NOMO-1 (cell line): Measurements from ENCODE around the gene THPO.

Source experiments
- DNase-seq, 2 experiments: peaks; one replicate each; lab custom pipeline; 2025; ENCODE audit not compliant: unreplicated experiment in 2 of 2; lab: John Stamatoyannopoulos, UW

The THPO gene

DNA sequence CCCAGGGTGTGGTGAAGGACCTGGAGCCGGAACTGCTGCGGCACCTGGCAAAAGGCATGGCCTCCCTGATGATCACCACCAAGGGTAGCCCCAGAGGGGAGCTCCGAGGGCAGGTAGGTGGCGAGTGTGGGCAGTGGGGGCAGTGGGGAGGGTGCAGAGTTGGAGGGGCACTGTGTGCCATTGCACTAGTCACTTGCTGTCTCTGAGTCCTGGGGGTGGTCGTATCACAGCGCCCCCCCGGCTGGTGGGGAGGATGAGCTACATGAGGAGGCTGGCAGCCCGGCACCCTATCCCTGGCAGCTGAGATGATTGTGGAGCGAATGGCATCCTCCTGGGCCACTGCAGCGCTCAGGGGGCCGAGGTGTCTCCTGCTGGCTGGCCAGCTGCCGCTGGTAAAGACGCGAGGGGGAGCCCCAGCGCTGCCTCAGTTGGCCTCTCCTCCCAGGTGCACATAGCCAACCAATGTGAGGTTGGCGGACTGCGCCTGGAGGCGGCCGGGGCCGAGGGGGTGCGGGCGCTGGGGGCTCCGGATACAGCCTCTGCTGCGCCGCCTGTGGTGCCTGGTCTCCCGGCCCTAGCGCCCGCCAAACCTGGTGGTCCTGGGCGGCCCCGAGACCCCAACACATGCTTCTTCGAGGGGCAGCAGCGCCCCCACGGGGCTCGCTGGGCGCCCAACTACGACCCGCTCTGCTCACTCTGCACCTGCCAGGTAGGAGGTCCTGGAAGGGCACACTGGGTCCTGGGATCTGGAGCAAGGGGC, 8.2 kb upstream of the THPO start:
- no peak for DNase-seq

DNA sequence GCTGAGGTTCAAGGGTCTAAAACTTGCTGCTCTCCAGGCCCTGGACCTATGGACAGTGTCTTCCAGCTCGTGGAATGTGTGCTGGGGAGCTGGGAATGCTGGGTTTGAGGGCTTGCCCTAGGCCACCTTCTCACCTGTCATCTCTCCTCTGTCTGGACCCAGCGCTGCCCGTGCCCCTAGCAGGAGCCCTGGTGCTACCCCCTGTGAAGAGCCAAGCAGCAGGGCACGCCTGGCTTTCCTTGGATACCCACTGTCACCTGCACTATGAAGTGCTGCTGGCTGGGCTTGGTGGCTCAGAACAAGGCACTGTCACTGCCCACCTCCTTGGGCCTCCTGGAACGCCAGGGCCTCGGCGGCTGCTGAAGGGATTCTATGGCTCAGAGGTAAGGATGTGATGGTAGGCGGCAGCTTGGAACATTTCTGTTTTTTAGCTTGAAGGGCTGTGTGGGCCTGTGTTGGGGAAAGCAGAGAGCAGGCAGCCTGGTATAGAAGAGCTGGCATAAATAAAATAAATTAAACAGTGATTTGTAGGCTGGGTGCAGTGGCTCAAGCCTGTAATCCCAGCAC, 6.9 kb upstream of the THPO start:
- no peak for DNase-seq

DNA sequence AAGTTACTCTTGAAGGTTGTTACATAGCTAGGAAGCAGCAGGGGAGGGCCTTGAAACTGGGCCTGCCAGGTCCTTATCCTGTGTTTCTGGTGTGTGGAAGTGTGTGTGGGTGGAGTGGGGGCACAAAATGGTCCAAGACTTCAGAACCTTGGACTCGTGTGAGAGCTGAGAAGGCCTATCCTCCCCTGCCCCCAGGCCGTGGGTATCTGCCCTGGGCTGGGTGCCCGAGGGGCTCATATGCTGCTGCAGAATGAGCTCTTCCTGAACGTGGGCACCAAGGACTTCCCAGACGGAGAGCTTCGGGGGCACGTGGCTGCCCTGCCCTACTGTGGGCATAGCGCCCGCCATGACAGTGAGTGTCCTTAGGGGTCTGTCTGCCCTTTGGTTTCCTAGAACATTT, 6.3 kb upstream of the THPO start:
- DNase-seq, result no peak

DNA sequence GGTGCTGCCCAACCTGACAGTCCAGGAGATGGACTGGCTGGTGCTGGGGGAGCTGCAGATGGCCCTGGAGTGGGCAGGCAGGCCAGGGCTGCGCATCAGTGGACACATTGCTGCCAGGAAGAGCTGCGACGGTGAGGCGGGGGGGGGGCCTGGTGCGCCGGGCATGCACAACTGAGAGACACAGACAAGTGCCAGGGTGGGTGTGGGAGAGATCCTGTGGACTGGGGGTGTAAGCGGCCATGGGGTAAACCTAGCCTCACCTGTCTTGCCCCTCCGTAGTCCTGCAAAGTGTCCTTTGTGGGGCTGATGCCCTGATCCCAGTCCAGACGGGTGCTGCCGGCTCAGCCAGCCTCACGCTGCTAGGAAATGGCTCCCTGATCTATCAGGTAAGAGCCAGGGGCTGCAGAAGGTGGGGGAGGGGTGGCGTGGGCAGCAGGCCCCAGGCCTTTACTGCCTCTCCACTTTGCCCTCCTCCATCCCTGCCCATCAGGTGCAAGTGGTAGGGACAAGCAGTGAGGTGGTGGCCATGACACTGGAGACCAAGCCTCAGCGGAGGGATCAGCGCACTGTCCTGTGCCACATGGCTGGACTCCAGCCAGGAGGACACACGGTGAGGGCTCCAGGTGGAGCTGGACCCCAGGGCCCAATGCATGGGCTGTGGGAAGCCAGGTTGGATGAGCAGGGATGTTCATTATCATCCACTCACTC, 5.2 kb upstream of the THPO start:
- DNase-seq, result no peak

DNA sequence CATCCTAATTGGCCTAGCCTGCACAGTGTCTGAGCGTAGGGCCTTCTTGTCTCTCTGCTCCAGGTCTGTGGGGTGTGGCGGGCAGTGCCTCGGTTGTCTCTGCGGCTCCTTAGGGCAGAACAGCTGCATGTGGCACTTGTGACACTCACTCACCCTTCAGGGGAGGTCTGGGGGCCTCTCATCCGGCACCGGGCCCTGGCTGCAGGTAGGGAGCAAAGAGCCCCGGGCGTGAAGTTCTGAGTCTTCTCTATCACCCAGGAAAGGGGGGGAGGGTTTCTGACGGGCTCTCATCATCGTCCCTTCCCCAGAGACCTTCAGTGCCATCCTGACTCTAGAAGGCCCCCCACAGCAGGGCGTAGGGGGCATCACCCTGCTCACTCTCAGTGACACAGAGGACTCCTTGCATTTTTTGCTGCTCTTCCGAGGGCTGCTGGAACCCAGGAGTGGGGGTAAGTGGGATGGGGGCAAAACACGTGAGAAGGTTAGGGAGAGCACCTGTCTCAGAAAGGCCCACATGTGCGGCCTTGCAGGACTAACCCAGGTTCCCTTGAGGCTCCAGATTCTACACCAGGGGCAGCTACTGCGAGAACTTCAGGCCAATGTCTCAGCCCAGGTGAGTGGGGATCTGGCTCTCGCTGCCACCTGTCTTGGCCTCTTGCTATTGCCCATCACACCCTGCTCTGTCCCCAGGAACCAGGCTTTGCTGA, 4.5 kb upstream of the THPO start:
- no peak for DNase-seq

DNA sequence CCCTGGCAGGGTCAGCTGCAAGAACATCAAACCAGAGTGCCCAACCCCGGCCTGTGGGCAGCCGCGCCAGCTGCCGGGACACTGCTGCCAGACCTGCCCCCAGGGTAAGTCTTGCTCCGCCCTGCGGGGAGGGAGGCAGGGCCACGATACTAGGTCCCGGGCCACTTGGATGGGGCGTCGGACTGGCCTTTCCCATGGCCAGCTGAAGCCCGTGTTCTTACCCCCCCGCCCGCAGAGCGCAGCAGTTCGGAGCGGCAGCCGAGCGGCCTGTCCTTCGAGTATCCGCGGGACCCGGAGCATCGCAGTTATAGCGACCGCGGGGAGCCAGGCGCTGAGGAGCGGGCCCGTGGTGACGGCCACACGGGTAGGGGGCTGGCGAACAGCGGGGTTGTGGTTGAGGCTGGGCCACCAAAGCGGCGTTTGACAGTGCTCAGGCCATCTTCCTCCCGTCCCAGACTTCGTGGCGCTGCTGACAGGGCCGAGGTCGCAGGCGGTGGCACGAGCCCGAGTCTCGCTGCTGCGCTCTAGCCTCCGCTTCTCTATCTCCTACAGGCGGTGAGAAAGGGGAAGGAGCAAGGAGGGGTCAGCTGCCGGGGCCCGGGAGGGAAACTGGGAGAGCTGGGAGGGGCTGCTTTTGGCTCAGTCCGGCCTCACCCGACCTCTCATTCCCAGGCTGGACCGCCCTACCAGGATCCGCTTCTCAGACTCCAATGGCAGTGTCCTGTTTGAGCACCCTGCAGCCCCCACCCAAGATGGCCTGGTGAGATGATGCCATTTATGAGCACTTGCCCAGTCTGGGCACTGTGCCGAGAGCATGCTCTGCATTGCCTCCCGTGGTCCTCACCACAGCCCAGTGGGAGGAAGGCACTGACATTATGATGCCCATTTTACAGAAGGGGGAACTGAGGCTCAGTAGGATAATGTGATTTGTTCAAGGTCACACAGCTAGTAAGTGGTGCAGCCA, 3.5 kb upstream of the THPO start:
- peak; percentile 54 to 68 for DNase-seq

DNA sequence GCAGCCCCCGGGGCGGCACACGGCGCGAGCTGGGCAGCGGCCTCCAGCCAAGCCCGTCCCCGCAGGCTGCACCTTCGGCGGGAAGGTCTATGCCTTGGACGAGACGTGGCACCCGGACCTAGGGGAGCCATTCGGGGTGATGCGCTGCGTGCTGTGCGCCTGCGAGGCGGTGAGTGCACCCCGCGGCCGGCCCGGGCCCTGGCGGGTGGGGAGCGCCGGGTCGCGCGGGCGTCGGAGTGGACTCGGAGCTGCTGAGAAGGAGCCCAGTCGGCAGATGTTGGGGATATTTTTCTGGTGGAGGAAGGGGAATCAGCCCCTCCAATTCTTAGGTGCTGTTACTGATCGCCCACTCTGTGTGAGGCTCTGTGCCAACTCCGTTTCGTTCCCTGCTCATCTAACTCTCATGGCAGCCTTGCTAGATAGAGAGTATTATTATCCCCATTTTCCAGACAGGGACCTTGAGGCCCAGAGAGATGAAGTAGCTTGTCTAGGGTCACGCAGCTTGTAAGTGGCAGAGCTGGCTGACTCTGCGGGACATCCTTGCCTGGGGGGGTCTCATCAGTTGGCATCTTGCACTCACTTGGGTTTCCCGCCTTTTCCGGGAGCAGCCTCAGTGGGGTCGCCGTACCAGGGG, 2.7 kb upstream of the THPO start:
- no peak for DNase-seq

DNA sequence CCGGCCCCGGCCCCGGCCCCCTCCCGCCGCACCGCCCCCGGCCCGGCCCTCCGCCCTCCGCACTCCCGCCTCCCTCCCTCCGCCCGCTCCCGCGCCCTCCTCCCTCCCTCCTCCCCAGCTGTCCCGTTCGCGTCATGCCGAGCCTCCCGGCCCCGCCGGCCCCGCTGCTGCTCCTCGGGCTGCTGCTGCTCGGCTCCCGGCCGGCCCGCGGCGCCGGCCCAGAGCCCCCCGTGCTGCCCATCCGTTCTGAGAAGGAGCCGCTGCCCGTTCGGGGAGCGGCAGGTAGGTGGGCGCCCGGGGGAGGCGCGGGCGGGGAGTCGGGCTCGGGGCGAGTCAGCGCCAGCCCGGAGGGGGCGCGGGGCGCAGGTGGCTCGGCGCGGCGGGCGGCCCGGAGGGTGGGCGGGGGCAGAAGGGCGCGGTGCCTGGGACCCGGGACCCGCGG, 2.2 kb upstream of the THPO start:
- DNase-seq, result no peak

DNA sequence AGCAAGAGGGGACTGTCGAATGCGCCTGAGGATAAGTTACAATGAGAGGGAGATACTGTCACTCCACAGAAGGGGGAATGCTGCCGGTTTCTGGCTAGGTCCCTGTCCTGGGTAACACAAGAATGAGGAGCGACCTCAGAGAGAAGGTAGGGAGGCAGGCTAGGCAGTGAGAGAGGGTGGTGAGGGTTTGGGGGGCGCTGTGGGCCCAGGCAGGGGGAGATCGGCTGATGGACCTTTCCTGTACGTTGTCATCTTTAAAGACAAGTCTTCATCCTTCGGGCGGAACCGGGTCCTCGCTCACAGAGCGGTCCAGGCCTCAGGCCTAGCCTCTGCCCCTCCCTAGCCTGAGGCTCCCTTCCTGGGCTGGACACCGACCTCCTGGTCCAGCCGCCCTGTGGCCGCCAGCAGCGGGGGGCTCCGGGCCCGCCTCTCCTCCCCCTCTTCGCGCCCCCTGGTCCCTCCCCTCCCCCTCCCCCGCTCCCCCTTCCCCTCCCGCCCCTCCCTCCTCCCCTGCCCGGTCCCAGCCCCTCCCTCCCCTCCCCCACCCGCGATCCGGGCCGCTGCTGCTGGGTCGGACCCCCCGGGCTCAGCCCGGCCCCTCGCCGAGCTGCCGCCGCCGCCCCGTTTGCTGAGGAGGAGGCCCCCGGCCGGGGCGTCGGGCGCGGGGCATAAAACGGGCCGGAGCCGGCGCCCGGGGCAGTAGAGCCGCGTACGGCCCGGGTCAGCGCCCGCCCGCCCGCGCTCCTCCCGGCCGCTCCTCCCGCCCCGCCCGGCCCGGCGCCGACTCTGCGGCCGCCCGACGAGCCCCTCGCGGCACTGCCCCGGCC, 1.6 kb upstream of the THPO start, which contains the start of gene CHRD:
TSS of gene CHRD (plus strand) at position 697 of the 827 bp plus-strand sequence. CDS start 265 bp downstream, outside the sequence.
- DNase-seq, result no peak

DNA sequence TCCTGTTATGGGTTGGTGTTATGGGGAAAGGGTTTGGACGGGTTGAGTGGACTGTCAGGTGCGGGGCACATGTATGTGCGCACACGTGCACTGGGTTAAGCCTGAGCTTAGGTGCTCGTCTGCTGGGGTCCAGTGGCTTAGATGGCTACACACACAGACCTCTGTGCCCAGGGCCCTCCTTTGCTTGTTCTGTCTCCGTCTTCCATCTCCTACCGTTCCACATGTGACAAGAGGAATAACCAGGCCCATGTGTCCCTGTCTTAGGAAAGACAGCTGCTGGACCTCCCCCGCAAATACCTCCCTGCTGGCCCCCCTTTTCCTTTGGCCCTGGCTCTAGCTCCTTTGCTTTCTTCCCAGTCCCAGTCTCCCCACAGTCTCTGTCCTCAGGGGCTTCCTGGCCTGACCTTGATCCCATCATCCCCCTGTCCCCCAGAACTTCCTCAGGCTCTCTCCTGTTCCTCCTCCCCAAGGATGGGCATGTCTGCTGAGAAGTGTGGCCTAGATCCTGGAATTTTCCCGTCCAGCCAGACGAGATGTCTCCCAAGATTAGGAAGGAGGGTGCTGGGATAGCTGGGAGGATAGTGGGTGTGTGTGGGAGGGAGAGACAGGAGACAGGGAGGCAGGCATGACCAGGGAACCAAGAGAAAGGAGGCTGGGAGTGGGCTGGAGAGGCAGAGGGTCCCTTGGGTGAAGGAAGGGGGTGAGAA, 797 bp upstream of the THPO start:
- no peak for DNase-seq

DNA sequence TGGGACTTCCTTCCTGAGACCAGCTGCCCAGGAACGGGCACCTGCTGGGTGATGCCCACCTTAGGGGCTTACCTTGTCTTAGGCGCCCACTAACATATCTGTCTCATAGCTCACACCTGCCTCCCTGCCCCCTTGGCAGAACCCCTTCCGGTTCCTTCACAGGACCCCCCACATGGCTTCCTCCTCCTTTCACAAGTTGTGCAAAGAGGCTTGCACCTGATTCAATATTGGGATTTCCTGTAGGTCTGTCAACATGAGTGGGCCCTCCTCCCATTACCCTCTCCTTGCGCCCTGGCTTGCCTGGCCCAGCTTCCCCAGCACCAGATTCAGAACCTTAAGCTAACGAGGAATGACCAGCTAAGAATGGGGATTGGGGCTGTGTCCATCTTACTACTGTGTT, 633 bp downstream of the THPO start:
- no peak for DNase-seq

DNA sequence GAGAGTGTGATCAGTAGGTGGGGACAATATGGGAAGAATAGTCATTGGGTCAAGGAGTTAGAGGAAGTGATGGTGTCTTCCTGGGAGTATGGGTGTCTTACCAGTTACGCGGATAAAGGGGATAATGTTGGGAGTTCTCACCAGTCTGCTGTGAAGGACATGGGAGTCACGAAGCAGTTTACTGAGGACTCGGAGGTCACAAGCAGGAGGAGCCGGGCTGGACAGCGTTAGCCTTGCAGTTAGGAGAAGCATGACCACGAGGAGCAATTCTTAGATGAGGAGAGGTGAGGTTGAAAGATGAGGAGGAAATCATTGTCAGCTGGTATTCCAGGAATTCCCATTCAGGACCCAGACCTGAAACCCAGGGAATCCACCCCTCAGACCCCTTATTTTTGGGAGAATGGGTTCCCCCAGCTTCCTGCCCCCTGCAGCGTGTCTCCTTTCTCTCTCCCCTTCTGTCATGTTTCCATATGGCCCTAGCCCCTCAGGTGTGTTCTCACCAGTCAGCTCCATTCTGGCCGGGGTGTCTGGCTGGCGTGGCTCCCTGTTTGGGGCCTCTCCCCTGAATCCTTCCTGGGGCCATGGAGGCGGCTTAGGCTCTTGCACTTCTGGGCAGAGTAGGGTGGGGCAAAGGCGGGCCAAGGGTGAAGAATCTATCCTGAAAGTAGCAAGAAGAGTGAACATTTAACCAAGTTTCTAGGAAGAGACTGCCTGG, 2.1 kb downstream of the THPO start:
- DNase-seq, result no peak

DNA sequence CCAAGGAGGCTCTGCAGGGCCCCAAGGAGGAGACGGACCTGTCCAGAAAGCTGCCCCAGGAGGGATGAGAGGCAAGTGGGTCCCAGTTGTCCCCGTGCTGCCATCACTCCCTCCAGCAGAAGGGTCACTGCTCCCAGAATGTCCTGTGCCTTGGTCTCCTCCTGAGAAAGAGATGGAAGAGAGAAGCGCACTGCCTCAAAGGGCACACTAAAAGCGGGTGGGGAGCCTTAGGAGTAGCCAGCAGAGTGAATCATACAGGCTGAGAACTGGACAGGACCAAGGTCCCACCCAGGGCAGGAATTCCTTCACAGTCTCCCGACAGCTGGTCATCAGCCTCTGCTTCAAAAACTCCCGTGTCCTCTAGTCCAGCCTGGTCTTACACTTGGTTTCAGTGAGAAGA, 4.6 kb downstream of the THPO start:
- DNase-seq, result no peak

DNA sequence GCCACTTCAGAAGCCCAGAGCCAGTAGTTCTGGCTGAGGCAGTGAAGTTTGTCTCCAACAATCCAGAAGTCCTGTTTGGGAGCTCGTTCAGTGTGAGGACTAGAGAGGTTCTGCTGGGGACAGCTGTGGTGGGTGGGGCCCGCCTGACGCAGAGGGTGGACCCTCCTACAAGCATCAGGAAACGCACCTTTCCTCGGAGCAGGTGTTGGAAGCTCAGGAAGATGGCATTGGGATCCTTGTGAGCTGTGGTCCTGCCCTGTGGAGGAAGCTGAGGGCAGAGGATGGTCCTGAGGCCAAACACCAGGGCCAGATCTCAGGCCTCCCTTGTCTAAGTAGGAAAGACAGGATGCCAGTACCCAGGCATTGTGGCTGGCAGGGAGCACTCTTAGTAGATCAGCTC, 5.1 kb downstream of the THPO start:
- no peak for DNase-seq

DNA sequence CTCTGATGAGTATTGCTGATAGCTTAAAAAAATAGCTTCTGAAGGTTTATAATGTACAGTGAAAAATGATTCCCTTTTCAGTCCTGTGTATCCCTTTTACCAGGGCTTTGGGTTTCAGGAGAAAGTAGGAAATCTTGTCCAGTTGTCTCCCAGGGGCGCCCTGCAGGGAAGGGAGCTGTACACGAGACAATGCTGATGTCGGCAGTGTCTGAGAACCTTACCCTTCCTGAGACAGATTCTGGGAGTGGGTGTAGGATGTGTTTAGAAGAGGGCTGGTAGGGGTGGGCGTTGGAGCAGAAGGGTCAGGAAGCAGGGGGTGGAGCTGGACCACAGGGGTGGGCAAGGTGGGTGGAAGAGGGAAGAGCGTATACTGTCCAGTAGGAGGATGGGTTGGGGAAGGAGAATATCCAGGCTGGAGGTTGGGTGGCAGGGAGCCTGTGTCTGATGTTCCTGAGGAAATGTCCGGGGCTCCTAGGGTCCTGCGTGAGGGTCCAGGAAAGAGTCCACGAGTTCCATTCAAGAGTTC, 5.6 kb downstream of the THPO start:
- DNase-seq, result no peak

DNA sequence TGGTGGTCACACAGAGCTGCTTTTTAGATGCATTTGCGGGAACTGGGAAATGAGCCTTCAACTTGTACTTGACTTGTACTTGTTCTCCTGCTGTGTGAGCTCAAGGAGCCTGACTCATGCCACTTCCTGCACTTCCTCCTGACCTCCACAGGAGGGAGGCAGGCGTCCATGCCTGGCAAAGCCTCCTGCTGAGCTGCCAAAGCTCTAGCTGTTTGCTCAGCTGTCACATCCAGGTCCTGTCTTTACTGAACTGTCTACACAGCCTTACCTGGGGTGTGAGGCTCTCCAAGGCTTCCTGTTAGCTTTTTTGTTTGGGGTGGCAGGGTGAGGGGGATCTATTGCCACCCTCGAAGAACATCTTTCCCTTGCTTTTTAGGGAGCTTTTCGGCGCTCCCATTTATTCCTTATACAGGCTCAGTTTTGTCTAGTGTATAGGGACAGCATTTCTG, 6.4 kb downstream of the THPO start:
- DNase-seq, result peak; percentile 81 to 89

DNA sequence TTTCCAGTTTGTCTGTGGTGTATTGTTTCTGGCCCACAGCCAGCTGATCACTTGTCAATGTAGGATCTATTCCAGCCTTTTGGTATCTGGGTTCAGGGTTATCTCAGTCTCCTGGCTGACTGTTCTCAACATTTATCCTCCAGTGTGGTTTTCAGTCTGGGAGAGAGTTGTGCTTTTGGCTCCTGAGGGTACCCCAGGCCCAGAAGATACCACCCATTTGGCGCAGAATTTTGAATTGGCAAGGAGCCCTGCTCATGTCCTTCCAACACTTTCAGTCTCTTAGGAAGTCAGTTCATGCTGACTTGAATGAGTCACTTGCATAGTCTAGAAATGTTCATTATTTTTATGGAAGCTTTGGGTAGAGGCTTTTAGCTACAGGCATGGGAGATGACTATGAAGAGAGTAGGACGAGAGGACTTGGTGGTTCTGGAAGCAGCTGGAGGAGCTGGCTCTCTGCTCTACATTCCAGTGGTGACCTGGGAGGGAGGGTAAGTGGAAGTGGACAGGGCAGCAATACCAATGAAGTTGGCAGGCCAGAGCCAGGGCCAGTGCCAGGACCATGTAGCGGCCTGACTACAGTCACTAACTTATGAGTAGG, 9.3 kb downstream of the THPO start:
- no peak for DNase-seq
